HepG2 (cell line): ENCODE results near the gene SNAI3. TPM values are rescaled to one million over a fixed set of nuclear protein-coding genes. Genes with fewer than 3 reads are reported as not detected.

Experiments
- ATAC-seq: fragments of 200-7000 bp; cut with Tn5 transposase; 3 replicates; pipeline ENCODE4 v1.9.1; 2020; ENCODE audit warnings: mild to moderate bottlenecking, moderate library complexity
- BruUV-seq: library from RNA; stranded (reverse); fragments of 400-500 nt; replicated peaks from 2 replicates; lab custom pipeline; 2021; lab: Mats Ljungman, UMichigan
- CTCF ChIA-PET: fragments of 300-600 bp; formaldehyde crosslinking; extraction: SDS; loops from one replicate; lab custom pipeline; 2021; ENCODE audit warnings: low total read pairs, inconsistent platforms, low intra/inter-chr PET ratio; lab: Yijun Ruan, JAX
- POLR2A ChIA-PET: fragments of 350-600 bp; sonication (Branson Sonifier 250); formaldehyde crosslinking; loops from one replicate; lab custom pipeline; 2020; ENCODE audit warnings: antibody characterized with exemption, inconsistent platforms; lab: Yijun Ruan, JAX
- DNase-seq: peaks from one replicate; pipeline ENCODE4 v3.0.0-alpha.2; 2015; ENCODE audit warnings: low spot score
- FAIRE-seq: peaks from 3 replicates; lab custom pipeline; 2011; peaks lifted over from hg19 to GRCh38; lab: Jason Lieb, UNC
- H2AFZ ChIP-seq: one replicate; pipeline ENCODE4 v1.6.1; 2011; ENCODE audit warnings: low read length, inconsistent platforms
- H3K27ac ChIP-seq: fragments of 300-600 bp; 3 replicates; pipeline ENCODE4 v1.8.0; 2011; ENCODE audit warnings: mixed run types, mild to moderate bottlenecking, mixed read lengths, low read length, inconsistent platforms; ENCODE audit not compliant: insufficient read depth; ENCODE audit errors: extremely low read length
- H3K27me3 ChIP-seq, 2 experiments: fragments of 200-600 bp in 1 of 2; 2 replicates in 1 of 2; 3 replicates in 1 of 2; pipeline versions ENCODE4 v1.6.0 to v1.8.0; 2011; ENCODE audit warnings: low read length in 2 of 2, mild to moderate bottlenecking in 2 of 2, moderate library complexity in 2 of 2, inconsistent platforms in 1 of 2; ENCODE audit not compliant: insufficient read depth in 2 of 2, control insufficient read depth in 1 of 2
- H3K36me3 ChIP-seq, 2 experiments: fragments of 200-600 bp in 1 of 2; replicated peaks in 1 of 2; 2 replicates in 1 of 2; 3 replicates in 1 of 2; pipeline versions ENCODE4 v1.5.1 to v1.8.0; 2011; ENCODE audit warnings: low read length in 2 of 2, inconsistent platforms in 1 of 2; ENCODE audit not compliant: insufficient read depth in 2 of 2, control insufficient read depth in 1 of 2
- H3K4me1 ChIP-seq: 2 replicates; pipeline ENCODE4 v1.5.1; 2012; ENCODE audit warnings: low read length, inconsistent platforms; ENCODE audit not compliant: insufficient read depth
- H3K4me2 ChIP-seq: 2 replicates; pipeline ENCODE4 v1.6.0; 2011; ENCODE audit warnings: low read depth, low read length, inconsistent platforms
- H3K4me3 ChIP-seq, 3 experiments: fragments of 200-600 bp in 1 of 3; sonication (generic), shearing (Covaris generic) in 1 of 3; replicated peaks in 1 of 3; 2 replicates each; pipeline ENCODE4 v1.5.1; 2011 to 2016; ENCODE audit warnings: low read length in 3 of 3, inconsistent platforms in 2 of 3, low read depth in 2 of 3, mild to moderate bottlenecking in 2 of 3, control low read depth in 1 of 3, mixed read lengths in 1 of 3; ENCODE audit not compliant: insufficient read depth in 1 of 3
- H3K79me2 ChIP-seq: one replicate; pipeline ENCODE4 v1.6.1; 2011; ENCODE audit warnings: low read length, inconsistent platforms; ENCODE audit not compliant: insufficient read depth
- H3K9ac ChIP-seq: 2 replicates; pipeline ENCODE4 v1.6.0; 2011; ENCODE audit warnings: mild to moderate bottlenecking, low read depth, low read length, inconsistent platforms; ENCODE audit not compliant: insufficient read depth
- H3K9me3 ChIP-seq: 2 replicates; pipeline ENCODE4 v1.5.1; 2012; ENCODE audit warnings: mild to moderate bottlenecking, low read length
- H4K20me1 ChIP-seq: 2 replicates; pipeline ENCODE4 v1.6.0; 2011; ENCODE audit warnings: inconsistent platforms, mild to moderate bottlenecking, low read length, moderate library complexity; ENCODE audit not compliant: insufficient read depth
- CCDC6 ChIP-seq: sonication (generic); formaldehyde crosslinking; IDR thresholded peaks from 2 replicates; pipeline ENCODE4 v1.8.1; 2022; ENCODE audit warnings: mild to moderate bottlenecking, missing genetic modification reagents, moderate library complexity
- ELF3 ChIP-seq: IDR thresholded peaks from 2 replicates; pipeline ENCODE4 v1.6.1; 2016; ENCODE audit warnings: missing genetic modification reagents, missing compliant biosample characterization
- GTF2F1 ChIP-seq: fragments of 150-350 bp; IDR thresholded peaks from 2 replicates; pipeline ENCODE4 v1.6.1; 2014; ENCODE audit warnings: low read length
- HBP1 ChIP-seq: IDR thresholded peaks from 2 replicates; pipeline ENCODE4 v1.6.1; 2016; ENCODE audit warnings: low read depth, control low read depth
- HES4 ChIP-seq: sonication (generic); formaldehyde crosslinking; IDR thresholded peaks from 2 replicates; pipeline ENCODE4 v1.9.0; 2021; ENCODE audit warnings: mild to moderate bottlenecking, missing genetic modification reagents, borderline replicate concordance
- HIVEP1 ChIP-seq: sonication (generic); formaldehyde crosslinking; IDR thresholded peaks from 2 replicates; pipeline ENCODE4 v1.4.0; 2020; ENCODE audit warnings: mild to moderate bottlenecking, missing genetic modification reagents
- HMGXB4 ChIP-seq, 2 experiments: sonication (generic) in 1 of 2; formaldehyde crosslinking in 1 of 2; IDR thresholded peaks; 2 replicates each; pipeline versions ENCODE4 v1.4.0 to v1.6.1; 2018 to 2020; ENCODE audit warnings: missing genetic modification reagents in 2 of 2, borderline replicate concordance in 1 of 2, low read depth in 1 of 2, mild to moderate bottlenecking in 1 of 2, missing biosample characterization in 1 of 2
- IKZF1 ChIP-seq: fragments of 450-650 bp; IDR thresholded peaks from 2 replicates; pipeline ENCODE4 v1.7.1; 2016
- PITX1 ChIP-seq: sonication (generic); formaldehyde crosslinking; IDR thresholded peaks from 2 replicates; pipeline ENCODE4 v1.5.1; 2020; ENCODE audit warnings: mild to moderate bottlenecking, missing genetic modification reagents
- SP5 ChIP-seq: IDR thresholded peaks from 2 replicates; pipeline ENCODE4 v1.6.1; 2016; ENCODE audit warnings: low read depth, borderline replicate concordance
- STAT5B ChIP-seq: sonication (generic); formaldehyde crosslinking; IDR thresholded peaks from 2 replicates; pipeline ENCODE4 v1.4.0; 2020; ENCODE audit warnings: missing genetic modification reagents
- TEAD3 ChIP-seq: optimal IDR thresholded peaks from 2 replicates; pipeline ENCODE3; 2016; ENCODE audit warnings: borderline replicate concordance
- ZBTB8A ChIP-seq: sonication (generic); formaldehyde crosslinking; IDR thresholded peaks from 2 replicates; pipeline ENCODE4 v1.4.0; 2020; ENCODE audit warnings: mild to moderate bottlenecking, low read depth, missing genetic modification reagents, borderline replicate concordance
- ZFYVE20 ChIP-seq: sonication (generic); formaldehyde crosslinking; IDR thresholded peaks from 2 replicates; pipeline ENCODE4 v1.8.0; 2023; ENCODE audit warnings: low read depth, mild to moderate bottlenecking, moderate library complexity, missing genetic modification reagents, borderline replicate concordance
- ZNF558 ChIP-seq: sonication (generic); formaldehyde crosslinking; IDR thresholded peaks from 2 replicates; pipeline ENCODE4 v1.9.0; 2022; ENCODE audit warnings: mild to moderate bottlenecking, missing genetic modification reagents, borderline replicate concordance
- ZNF597 ChIP-seq: sonication (generic); formaldehyde crosslinking; IDR thresholded peaks from 2 replicates; pipeline ENCODE4 v1.5.0; 2020; ENCODE audit warnings: missing genetic modification reagents
- ZNF891 ChIP-seq: sonication (generic); formaldehyde crosslinking; IDR thresholded peaks from 2 replicates; pipeline ENCODE4 v1.5.0; 2020; ENCODE audit warnings: mild to moderate bottlenecking, missing genetic modification reagents
- ZSCAN25 ChIP-seq: sonication (generic); formaldehyde crosslinking; IDR thresholded peaks from 2 replicates; pipeline ENCODE4 v1.8.0; 2022; ENCODE audit warnings: mild to moderate bottlenecking, missing genetic modification reagents
- WGBS: methylation state at CpG from one replicate; pipeline ENCODE4 v1.1.6; 2017; ENCODE audit warnings: low lambda C conversion rate; 5-methylcytosine and 5-hydroxymethylcytosine counted together
- in situ Hi-C: cut with HindIII; loops from 2 replicates; pipeline ENCODE4 v1.10.0; 2017; ENCODE audit warnings: low pct_unique_long_range_greater_than_20kb; ENCODE audit not compliant: extremely low pct_ligation_motif_present
- intact Hi-C: fragments of 100-400 bp; cut with micrococcal nuclease; formaldehyde crosslinking; loops from one replicate; pipeline ENCODE4 v1.10.0; 2022; ENCODE audit not compliant: unreplicated experiment
- polyA plus RNA-seq, 8 experiments: library from polyadenylated mRNA; depleted of rRNA in 3 of 8; stranded (reverse) in 7 of 8; unstranded in 1 of 8; fragments of >200 nt; fragmentation: Illumina TruSeq in 4 of 8; extraction: Trizol in 4 of 8; gene quantifications; 2 replicates each; pipeline versions ENCODE4 v1.2.1 to v1.2.3, GENCODE V29; 2011 to 2016; ENCODE audit warnings: low read depth in 4 of 8, missing spikeins in 1 of 8, mixed read lengths in 1 of 8; ENCODE audit not compliant: insufficient read depth in 1 of 8
- total RNA-seq, 5 experiments: library from RNA; depleted of rRNA; stranded (reverse); fragments of >200 nt; fragmentation: Illumina TruSeq; extraction: Trizol; gene quantifications; 2 replicates each; pipeline ENCODE4 v1.2.3, GENCODE V29; 2016; ENCODE audit warnings: low read depth in 1 of 5

The SNAI3 gene
- total and polyA plus RNA-seq, 2 of the 13 experiments (the other 11 are each of a cell fraction or from before 2014, with no cell fraction given), result 0.09 to 0.18 TPM

- no peak overlapping the region for H2AFZ ChIP-seq
- no peaks in the 10 kb centered on the region for H3K27me3 ChIP-seq
- no peaks in the 10 kb centered on the region for H3K9me3 ChIP-seq
- BruUV-seq, result TSS peak; percentile 50
- H3K4me1 ChIP-seq, result peaks cover 27% of the 10 kb centered on the region
- H3K36me3 ChIP-seq, result peaks cover 5 to 19% of the 10 kb centered on the region in 2 experiments
- in situ Hi-C loops (no loop called here), intact Hi-C loops (loop anchor here (2.0 to 5.0 kb wide), 2 partner anchors 35 to 53 kb away; no protein-coding TSS in a partner anchor)
- CTCF ChIA-PET, result no interaction called here
- H3K9ac ChIP-seq, result peak overlapping the region; percentile 86
- DNase-seq (peak; percentile 43), ATAC-seq (peak; percentile 29), FAIRE-seq (no peak)
- H3K4me3 ChIP-seq, result peak overlapping the region; percentile 66 to 100 (median 94)
- H4K20me1 ChIP-seq, result peaks cover 11% of the 10 kb centered on the region; the same call in 1 of the 2 replicates
- peak overlapping the region; percentile 88 for H3K27ac ChIP-seq
- 2% methylated on average over 9 of the region's 37 CpGs for WGBS
- H3K4me2 ChIP-seq, result peak overlapping the region; percentile 97
- POLR2A ChIA-PET, result interaction anchor here (0.8 to 5.2 kb wide), 13 partner anchors 9 to 80 kb away, joined by 3 to 51 read pairs (median 4); partner anchors contain the start of genes MVD and ZC3H18
- peaks cover 18% of the 10 kb centered on the region for H3K79me2 ChIP-seq
- TF ChIP-seq CCDC6 (CRISPR knock-in tag) (peak; percentile 53; the same call in 1 of the 2 replicates), IKZF1 (no peak), ZFYVE20 (CRISPR knock-in tag) (no peak), HIVEP1 (peak; percentile 63; the same call in 1 of the 2 replicates), ZNF891 (CRISPR knock-in tag) (no peak), TEAD3 (no peak), ZNF597 (CRISPR knock-in tag) (no peak), ZNF558 (CRISPR knock-in tag) (peak; percentile 39; the same call in 1 of the 2 replicates), HMGXB4 (CRISPR knock-in tag; IDR thresholded peaks at IDR 0.05; ENCODE audit: borderline replicate concordance in 1 of 2, low read depth in 1 of 2) (peak in 1 of 2 experiments; percentile 37; a peak in 3 of 4 replicates), ZBTB8A (CRISPR knock-in tag) (peak; percentile 85), PITX1 (CRISPR knock-in tag) (0 out of 2 replicates have a peak, but pooled peaks have one; percentile 15), GTF2F1 (no peak), STAT5B (CRISPR knock-in tag) (peak; percentile 68; the same call in 1 of the 2 replicates), HES4 (CRISPR knock-in tag) (peak; percentile 60), HBP1 (CRISPR knock-in tag) (peak; percentile 40; the same call in 1 of the 2 replicates), ELF3 (CRISPR knock-in tag) (peak; percentile 45; the same call in 1 of the 2 replicates), ZSCAN25 (CRISPR knock-in tag) (peak; percentile 67), SP5 (CRISPR knock-in tag) (peak; percentile 15; the same call in 1 of the 2 replicates)
Measured at GRCh38 chr16:88649924-88650748, 36.2 kb downstream of the SNAI3 start.
